ENCODE data around the gene CTBP2. TPM values are rescaled to one million over a fixed set of nuclear protein-coding genes. Genes with fewer than 3 reads are reported as not detected.

The CTBP2 gene
- total and polyA plus RNA-seq, 8 donors, result 21.3 to 169 (median 61.6) TPM

- H3K4me3 ChIP-seq, result no peak overlapping the region
- peak in 1 of 2 donors; percentile 3 for DNase-seq
- H3K27ac ChIP-seq, result no peak overlapping the region
- intact Hi-C loops (cut with DNase I; ENCODE audit: low total_unique reads), result no loop called here
- peaks cover 17 to 37% (median 29%) of the 10 kb centered on the region in 4 donors for H3K4me1 ChIP-seq
- H3K9me3 ChIP-seq, result no peaks in the 10 kb centered on the region
- H3K36me3 ChIP-seq, result peaks cover 82 to 100% (median 99%) of the 10 kb centered on the region in 4 donors
- TF ChIP-seq POLR2A (IDR thresholded peaks at IDR 0.05), result no peak
- no peak for TF ChIP-seq POLR2AphosphoS5 (IDR thresholded peaks at IDR 0.05)
- no peak for TF ChIP-seq EP300 (IDR thresholded peaks at IDR 0.05)
- no peak for TF ChIP-seq CTCF (IDR thresholded peaks at IDR 0.05)
- WGBS, 5 donors, result 89 to 98% (median 91%) methylated on average over 10 to 11 of the region's 11 CpGs
- H3K27me3 ChIP-seq, result no peaks in the 10 kb centered on the region
These were observed 164.8 kb downstream of the CTBP2 start for GRCh38 chr10:124995605-124996004.

- Histone ChIP-seq H3K4me1 (peaks cover 9 to 29% (median 21%) of the 10 kb centered on the region in 4 donors), H3K4me3 (no peak overlapping the region), H3K27me3 (no peaks in the 10 kb centered on the region), H3K9me3 (no peaks in the 10 kb centered on the region), H3K36me3 (peaks cover 75 to 100% (median 99%) of the 10 kb centered on the region in 4 donors), H3K27ac (no peak overlapping the region)
- intact Hi-C loops (cut with DNase I; ENCODE audit: low total_unique reads), result no loop called here
- peak; percentile 18 to 25 for DNase-seq
- TF ChIP-seq CTCF (IDR thresholded peaks at IDR 0.05), result no peak
- no peak for TF ChIP-seq POLR2A (IDR thresholded peaks at IDR 0.05)
- TF ChIP-seq POLR2AphosphoS5 (IDR thresholded peaks at IDR 0.05), result no peak
- TF ChIP-seq EP300 (IDR thresholded peaks at IDR 0.05), result no peak
- WGBS, 5 donors, result 72 to 87% (median 86%) methylated on average over 13 to 31 of the region's 31 CpGs
These were observed 165.5 kb downstream of the CTBP2 start for GRCh38 chr10:124994573-124995473.

GRCh38 chr10:124993736-124994451 lies 166.5 kb downstream of the CTBP2 start:
- Histone ChIP-seq H3K9me3 (no peaks in the 10 kb centered on the region), H3K27ac (peak overlapping the region in 1 of 5 donors; percentile 20), H3K4me1 (peaks cover 4 to 20% (median 12%) of the 10 kb centered on the region in 4 donors), H3K36me3 (peaks cover 71 to 100% (median 99%) of the 10 kb centered on the region in 4 donors), H3K27me3 (no peaks in the 10 kb centered on the region), H3K4me3 (no peak overlapping the region)
- 85 to 89% (median 88%) methylated on average over 21 of the region's 21 CpGs for WGBS, 5 donors
- TF ChIP-seq EP300 (IDR thresholded peaks at IDR 0.05) (no peak), POLR2A (IDR thresholded peaks at IDR 0.05) (no peak), POLR2AphosphoS5 (IDR thresholded peaks at IDR 0.05) (no peak), CTCF (IDR thresholded peaks at IDR 0.05) (no peak)
- intact Hi-C loops (cut with DNase I; ENCODE audit: low total_unique reads), result no loop called here
- DNase-seq, result peak in 1 of 2 donors; percentile 2

GRCh38 chr10:124993345-124993708 lies 167.0 kb downstream of the CTBP2 start:
- DNase-seq, result no peak
- Histone ChIP-seq H3K36me3 (peaks cover 66 to 100% (median 97%) of the 10 kb centered on the region in 4 donors), H3K4me1 (peaks cover 0 to 14% (median 8%) of the 10 kb centered on the region in 4 donors), H3K27ac (peak overlapping the region in 2 of 5 donors; percentile 9 to 49), H3K9me3 (no peaks in the 10 kb centered on the region), H3K27me3 (no peaks in the 10 kb centered on the region), H3K4me3 (no peak overlapping the region)
- intact Hi-C loops (cut with DNase I; ENCODE audit: low total_unique reads), result no loop called here
- WGBS, 5 donors, result 84 to 96% (median 95%) methylated on average over 4 of the region's 4 CpGs
- TF ChIP-seq POLR2A (IDR thresholded peaks at IDR 0.05) (no peak), CTCF (IDR thresholded peaks at IDR 0.05) (no peak), EP300 (IDR thresholded peaks at IDR 0.05) (no peak), POLR2AphosphoS5 (IDR thresholded peaks at IDR 0.05) (no peak)

Measured in stomach (tissue), 9 donors.